ENCODE measurements around the gene SH2D4B.

SH2D4B gene

GRCh38 chr10:80504158-80504811 is 33.4 kb upstream of the SH2D4B start:
- no peak for DNase-seq

DNA sequence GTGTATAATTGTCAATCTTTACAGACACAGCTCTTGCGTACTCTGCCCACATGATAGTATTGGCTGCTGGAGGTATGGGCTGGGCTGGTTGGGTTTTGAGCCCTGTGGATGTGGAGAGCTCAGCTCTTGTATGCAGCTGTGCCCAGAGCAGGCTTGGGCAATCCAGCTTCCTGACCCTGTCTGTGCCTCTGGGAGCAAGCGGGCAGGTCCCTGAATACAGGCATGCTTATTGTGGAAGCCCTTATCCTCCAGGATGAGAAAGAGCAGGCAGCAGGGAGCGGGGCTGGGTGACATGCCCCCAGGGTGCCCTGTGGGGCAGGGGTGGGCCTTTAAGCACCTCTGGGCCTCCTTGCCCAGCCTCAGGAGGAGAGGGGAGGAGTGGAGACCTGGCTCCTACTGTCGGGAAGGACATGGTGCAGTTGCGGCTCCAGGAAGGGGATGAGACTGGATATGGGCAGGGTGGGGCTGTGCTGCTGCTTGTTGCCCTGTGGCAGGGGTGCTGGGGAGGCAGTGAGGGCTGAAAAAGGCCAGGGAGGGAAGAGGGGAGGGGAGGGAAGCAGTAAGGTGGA is 32.7 kb upstream of the SH2D4B start:
- no peak for DNase-seq

DNA sequence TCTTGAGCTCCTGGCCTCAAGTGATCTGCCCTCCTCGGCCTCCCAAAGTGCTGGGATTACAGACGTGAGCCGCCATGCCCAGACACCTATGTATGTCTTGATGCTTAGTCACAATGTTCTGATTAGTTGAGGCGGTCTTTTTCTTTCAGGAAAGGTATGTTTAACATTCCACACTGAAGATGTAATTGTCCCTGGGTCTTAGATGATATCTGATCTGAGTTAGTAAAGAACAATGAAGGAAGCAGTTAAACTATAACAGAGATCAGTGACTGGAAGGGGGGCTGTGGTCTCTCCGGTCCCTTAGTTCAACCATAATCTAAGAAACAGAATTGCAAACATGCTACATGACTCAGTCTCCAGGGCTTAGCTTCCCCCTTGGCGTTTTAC is 31.5 kb upstream of the SH2D4B start:
- DNase-seq = no peak

GRCh38 chr10:80506836-80507487 is 30.7 kb upstream of the SH2D4B start:
- no peak for DNase-seq

DNA sequence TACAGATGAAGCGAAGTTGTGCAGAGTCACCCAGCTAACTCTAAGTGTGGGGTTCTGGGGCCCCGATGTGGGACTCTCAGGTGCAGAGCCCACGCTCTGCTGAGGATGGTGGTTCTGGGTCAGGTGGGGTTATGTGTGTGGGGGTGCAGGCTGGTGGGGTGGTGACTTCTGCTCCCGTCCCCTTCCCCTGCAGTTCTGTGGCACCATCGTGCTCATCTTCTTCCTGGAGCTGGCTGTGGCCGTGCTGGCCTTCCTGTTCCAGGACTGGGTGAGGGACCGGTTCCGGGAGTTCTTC is 28.6 kb upstream of the SH2D4B start:
- no peak for DNase-seq

DNA sequence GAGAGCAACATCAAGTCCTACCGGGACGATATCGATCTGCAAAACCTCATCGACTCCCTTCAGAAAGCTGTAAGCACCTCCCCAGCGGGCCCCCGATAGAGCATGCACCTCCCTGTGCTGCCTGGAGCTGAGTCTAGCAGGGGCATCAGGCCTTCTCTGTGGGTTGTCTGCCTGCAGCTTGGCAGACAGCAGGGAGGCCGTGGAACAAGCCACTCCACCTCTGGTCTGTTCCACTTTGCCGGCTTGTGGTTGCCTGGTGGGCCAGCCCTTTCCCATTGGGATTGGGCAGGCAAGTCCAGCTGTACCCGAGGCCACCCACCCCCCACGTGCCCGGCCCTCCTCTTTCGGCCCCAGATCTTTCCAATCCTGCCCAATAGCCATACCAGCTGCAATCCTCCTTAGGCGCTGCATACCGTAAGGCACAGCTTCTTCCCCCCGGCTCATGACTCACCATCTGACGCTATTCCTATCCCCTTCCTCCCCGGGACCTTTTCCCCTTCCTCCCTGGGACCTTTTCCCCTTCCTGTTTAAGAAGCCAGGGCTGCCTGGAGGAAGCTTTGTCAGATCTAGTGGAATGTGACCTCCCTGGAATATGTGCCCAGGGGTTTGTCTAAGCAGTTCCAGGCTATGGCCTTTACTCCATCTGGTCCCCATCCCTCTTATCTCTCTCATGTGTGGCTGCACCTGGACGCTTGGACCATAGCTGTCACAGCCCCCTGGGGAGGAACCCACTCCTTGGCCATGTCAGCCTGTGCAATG is 28.1 kb upstream of the SH2D4B start:
- peak; percentile 87 for DNase-seq

GRCh38 chr10:80512031-80512526 is 25.6 kb upstream of the SH2D4B start:
- no peak for DNase-seq

DNA sequence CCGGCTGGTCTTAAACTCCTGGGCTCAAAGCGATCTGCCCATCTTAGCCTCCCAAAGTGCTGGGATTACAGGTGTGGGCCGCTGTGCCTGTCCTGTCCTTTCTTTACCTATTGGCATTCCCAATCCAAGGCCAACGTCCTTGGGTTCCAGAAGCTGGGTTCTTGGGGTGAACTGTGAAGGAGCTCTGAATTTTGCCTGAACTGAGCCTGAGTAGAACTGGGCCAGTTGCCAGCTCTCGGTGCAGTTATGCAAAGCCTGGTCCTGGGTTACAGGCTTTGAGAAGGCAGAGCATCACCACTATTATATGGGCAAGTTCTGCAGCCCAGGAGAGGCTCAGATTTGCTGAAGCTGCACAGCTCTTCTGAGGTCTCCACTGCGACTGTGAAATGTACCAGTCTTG is 24.6 kb upstream of the SH2D4B start:
- no peak for DNase-seq

GRCh38 chr10:80515511-80515910 is 22.2 kb upstream of the SH2D4B start:
- no peak for DNase-seq

- DNase-seq = no peak
Observed at GRCh38 chr10:80515941-80516340, 21.8 kb upstream of the SH2D4B start.

DNA sequence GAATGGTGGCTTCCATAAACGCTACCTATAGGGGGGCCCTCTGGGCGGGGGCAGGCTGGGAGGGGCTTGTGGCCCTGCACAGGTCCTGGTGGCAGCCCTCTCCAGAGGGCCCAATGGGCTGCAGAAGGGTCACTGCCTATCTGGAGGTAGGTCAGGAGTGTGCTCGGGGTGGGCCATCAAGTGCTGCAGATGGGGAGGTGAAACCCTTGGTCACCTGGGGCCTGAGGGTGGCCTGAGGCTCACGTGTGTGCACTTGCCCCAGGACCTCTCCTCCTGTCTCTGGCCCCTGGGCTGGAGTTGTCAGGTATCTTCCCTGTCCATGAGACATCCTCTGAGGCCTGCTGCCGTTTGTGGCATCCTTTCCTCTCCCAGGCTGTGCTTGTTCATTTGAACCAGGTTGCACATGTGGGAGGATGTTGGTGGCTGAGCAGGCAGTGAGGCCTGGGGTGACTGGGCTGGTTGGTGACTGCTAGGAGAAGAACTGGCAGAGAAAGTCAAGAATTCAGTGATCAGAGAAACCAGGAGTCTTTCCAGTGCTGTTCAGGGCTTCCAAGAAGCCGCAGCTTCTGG is 21.1 kb upstream of the SH2D4B start:
- DNase-seq = no peak

GRCh38 chr10:80517416-80518142 is 20.1 kb upstream of the SH2D4B start:
- no peak for DNase-seq

DNA sequence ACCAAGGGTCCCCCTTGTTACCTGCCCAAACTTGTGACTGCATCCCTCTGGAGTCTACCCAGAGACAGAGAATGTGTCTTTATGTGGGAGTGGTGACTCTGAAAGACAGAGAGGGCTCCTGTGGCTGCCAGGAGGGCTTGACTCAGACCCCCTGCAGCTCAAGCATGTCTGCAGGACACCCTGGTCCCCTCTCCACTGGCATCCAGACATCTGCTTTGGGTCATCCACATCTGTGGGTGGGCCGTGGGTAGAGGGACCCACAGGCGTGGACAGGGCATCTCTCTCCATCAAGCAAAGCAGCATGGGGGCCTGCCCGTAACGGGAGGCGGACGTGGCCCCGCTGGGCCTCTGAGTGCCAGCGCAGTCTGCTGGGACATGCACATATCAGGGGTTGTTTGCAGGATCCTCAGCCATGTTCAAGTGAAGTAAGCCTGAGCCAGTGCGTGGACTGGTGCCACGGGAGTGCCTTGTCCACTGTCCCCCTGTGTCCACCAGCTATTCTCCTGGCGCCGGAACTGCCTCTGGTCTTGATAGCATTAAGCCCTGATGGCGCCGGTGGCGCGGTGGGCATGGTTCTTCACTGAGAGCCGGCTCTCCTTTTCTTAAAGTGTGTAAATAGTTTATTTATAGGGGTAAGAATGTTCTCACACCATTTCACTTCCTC is 19.4 kb upstream of the SH2D4B start:
- no peak for DNase-seq

DNA sequence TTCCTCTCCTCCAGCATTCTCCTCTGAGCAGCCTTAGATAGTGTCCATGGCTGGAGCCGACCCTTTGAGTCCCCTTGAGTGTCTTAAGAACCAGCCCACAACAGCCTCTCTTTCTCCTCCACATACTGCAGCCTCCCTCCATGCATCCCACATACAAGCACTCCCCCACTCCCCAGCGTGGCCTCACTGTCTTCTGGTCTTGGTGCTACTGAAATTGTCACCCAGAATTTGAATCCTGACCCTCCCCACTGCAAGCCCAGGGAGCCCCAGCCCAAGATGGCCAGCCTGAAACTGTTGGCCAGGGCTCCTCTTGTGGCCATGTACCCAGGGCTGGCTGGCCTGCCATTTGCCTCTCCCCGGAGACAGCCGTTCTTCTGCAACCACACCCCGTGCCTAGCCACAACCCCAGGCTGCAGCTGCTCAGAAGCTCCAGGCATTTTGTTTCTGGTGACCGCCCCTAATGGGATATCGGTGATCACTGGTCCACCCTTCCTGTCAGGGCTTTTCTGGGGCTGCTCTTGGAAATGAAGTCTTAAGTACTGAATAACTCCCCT is 18.8 kb upstream of the SH2D4B start:
- no peak for DNase-seq

GRCh38 chr10:80519936-80520650 is 17.6 kb upstream of the SH2D4B start:
- DNase-seq = no peak

- DNase-seq = no peak
Observed at GRCh38 chr10:80520661-80521470, 16.8 kb upstream of the SH2D4B start.

DNA sequence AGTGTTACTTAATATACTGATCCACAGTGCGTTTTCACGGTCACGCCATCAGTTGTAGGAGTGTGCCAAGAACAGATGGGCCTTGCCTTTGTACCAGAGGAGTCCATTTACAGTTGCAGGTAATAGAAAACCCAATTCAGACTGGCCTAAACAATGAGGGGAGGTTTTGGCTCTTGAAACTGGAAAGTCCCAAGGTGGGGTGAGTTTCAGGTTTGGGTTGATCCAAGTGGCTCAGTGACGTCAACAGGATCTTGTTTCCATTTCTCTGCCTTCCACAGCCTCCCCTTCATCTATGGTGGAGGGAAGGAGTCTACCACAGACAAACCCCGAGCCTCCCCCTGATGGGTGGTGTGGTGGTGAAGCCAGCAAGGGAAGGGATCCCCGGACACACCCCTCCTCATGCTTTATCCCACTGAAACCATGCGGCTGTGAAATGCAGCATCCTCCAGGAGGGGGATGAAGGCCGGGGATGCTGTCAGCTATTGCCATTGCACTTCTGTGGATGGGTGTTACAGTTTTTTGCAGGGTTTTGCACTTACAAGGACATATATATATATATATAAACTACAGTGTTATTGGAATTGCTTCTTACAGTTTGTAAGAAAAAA is 14.8 kb upstream of the SH2D4B start:
- DNase-seq = no peak

GRCh38 chr10:80523773-80524172 is 13.9 kb upstream of the SH2D4B start:
- no peak for DNase-seq

DNA sequence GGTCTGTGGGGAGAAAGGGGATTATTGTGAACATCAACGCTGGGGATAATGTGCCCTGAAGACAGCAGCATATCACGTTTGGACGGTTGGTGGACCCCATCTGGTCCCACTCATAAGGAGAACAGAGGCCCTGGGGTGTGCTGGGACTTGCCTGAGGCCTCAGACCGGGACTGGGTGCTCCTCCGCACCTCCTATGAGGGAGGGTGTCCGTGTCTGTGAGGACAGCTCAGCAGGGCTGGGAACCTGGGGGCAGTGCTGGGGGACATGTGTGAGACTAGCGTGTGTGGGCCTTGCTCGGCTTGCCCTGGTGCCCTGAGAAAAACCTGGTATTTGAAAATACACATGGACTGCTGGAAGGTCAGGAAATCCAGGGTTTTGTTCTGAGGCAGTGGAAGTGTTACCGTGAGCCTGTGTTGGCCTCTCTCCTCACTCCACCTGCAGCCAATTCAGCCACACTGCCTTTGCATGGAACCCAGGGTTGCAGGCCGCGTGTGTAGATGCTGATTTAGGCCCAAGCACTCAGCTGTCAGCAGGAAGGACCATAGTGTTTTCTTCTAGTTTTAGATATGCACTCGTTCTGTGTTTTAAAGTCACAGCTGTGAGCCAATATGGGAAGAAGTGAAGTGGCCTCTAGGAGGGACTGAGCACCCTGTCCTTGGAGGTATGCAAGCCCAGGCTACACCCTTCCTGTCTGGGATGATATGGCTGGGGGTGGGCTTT is 13.4 kb upstream of the SH2D4B start:
- DNase-seq = no peak
